OCI-LY1 (cell line): ENCODE measurements around the gene IQSEC3.

Experiments used
- H2AFZ ChIP-seq: fragments of 200-600 bp; sonication (generic), shearing (Covaris generic); 2 replicates; pipeline ENCODE4 v1.6.0; 2014; ENCODE audit warnings: antibody characterized with exemption, mild to moderate bottlenecking, low read length
- H3F3A ChIP-seq: fragments of 200-600 bp; sonication (generic), shearing (Covaris generic); 2 replicates; pipeline ENCODE4 v1.6.0; 2014; ENCODE audit warnings: mild to moderate bottlenecking, antibody characterized with exemption, low read length, moderate library complexity; ENCODE audit not compliant: insufficient read depth
- H3K27ac ChIP-seq: fragments of 200-600 bp; sonication (generic); 2 replicates; pipeline ENCODE4 v1.5.1; 2014; ENCODE audit warnings: low read length, mixed run types, mild to moderate bottlenecking, low read depth; ENCODE audit not compliant: poor library complexity, severe bottlenecking
- H3K27me3 ChIP-seq: fragments of 200-600 bp; sonication (generic); 2 replicates; pipeline ENCODE4 v1.6.0; 2014; ENCODE audit warnings: antibody characterized with exemption, mild to moderate bottlenecking, low read length, moderate library complexity; ENCODE audit not compliant: insufficient read depth
- H3K36me3 ChIP-seq: fragments of 200-600 bp; sonication (generic); 2 replicates; pipeline ENCODE4 v1.6.1; 2014; ENCODE audit warnings: mild to moderate bottlenecking, antibody characterized with exemption, low read length, moderate library complexity, mixed read lengths; ENCODE audit not compliant: insufficient read depth
- H3K4me1 ChIP-seq: fragments of 200-600 bp; sonication (generic); 2 replicates; pipeline ENCODE4 v1.5.1; 2014; ENCODE audit warnings: mild to moderate bottlenecking, low read length, moderate library complexity; ENCODE audit not compliant: insufficient read depth, severe bottlenecking
- H3K4me2 ChIP-seq: fragments of 200-600 bp; sonication (generic), shearing (Covaris generic); 2 replicates; pipeline ENCODE4 v1.6.1; 2014; ENCODE audit warnings: low read length
- H3K4me3 ChIP-seq: fragments of 200-600 bp; sonication (generic); 2 replicates; pipeline ENCODE4 v1.5.1; 2014; ENCODE audit warnings: low read length, low read depth, mild to moderate bottlenecking, mixed read lengths; ENCODE audit not compliant: poor library complexity, severe bottlenecking
- H3K79me2 ChIP-seq: fragments of 200-600 bp; shearing (Covaris generic); 2 replicates; pipeline ENCODE4 v1.6.1; 2016; ENCODE audit warnings: mixed run types, low read length, mixed read lengths; ENCODE audit not compliant: insufficient read depth
- H3K9ac ChIP-seq: fragments of 200-600 bp; sonication (generic), shearing (Covaris generic); 2 replicates; pipeline ENCODE4 v1.6.1; 2014; ENCODE audit warnings: mild to moderate bottlenecking, low read length, mixed read lengths
- H3K9me2 ChIP-seq: fragments of 200-600 bp; sonication (generic), shearing (Covaris generic); 2 replicates; pipeline ENCODE4 v1.6.1; 2014; ENCODE audit warnings: low read depth, mild to moderate bottlenecking, low read length, mixed read lengths
- H3K9me3 ChIP-seq: fragments of 200-600 bp; shearing (Covaris generic); 2 replicates; pipeline ENCODE4 v1.6.1; 2014; ENCODE audit warnings: low read length, mixed read lengths
- H4K20me1 ChIP-seq: fragments of 200-600 bp; sonication (generic), shearing (Covaris generic); 2 replicates; pipeline ENCODE4 v1.6.0; 2016; ENCODE audit warnings: mild to moderate bottlenecking, low read length; ENCODE audit not compliant: insufficient read depth
- EZH2 ChIP-seq: fragments of 200-600 bp; sonication (generic), shearing (Covaris generic); IDR thresholded peaks from 2 replicates; pipeline ENCODE4 v1.8.0; 2017; ENCODE audit warnings: borderline replicate concordance, mixed run types, mild to moderate bottlenecking, antibody characterized with exemption, low read length, moderate library complexity, mixed read lengths
- TF ChIP-seq, protein P1 (sequence below): fragments of 200-600 bp; sonication (generic), shearing (Covaris generic); IDR thresholded peaks from 2 replicates; pipeline ENCODE4 v1.5.1; 2017; ENCODE audit warnings: mild to moderate bottlenecking, antibody characterized with exemption, low read length, moderate library complexity, mixed read lengths

The IQSEC3 gene

DNA sequence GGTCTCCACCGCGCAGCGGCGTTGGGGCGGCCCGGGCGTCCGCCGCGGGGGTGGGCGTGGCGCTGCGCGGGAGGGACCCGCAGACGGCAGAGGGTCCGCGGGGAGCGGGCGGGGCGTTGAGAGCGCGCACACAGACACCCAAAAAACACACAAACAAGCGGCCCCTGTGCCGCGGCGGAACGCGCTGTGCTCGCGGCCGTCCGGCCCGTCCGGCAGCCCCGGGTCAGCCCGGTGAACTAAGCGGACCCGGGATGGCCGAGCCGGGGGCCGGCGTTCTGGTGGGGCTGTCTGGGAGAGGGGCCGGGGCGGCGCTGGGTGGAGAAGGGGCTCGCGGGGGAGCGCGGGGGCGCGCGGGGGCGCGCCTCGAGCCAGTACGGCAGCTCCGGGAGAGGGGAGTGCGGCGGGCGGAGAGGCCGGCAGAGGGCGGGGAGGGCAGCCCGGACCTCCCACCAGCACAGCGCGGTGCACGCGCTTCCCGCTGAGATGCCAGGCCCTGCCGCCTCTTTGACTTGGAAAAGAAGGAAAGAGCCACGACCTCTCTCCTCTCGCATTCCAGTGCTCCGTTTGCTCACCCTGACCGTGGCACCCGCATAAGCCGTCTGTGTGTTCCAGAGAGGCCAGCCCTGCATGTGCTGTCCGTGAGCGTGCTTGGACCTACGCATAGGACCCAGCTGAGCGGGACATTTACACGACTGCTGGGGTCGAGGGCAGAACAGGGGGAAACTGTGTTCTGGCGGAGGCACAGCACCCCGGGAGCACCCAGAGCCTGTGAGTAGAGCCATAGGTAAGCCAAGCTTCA, 137.1 kb downstream of the IQSEC3 start:
- no peak overlapping the region for H2AFZ ChIP-seq
- no peak overlapping the region for H3K4me3 ChIP-seq
- H3K4me1 ChIP-seq, result no peaks in the 10 kb centered on the region
- no peaks in the 10 kb centered on the region for H3K79me2 ChIP-seq
- no peak overlapping the region for H3K27ac ChIP-seq
- no peaks in the 10 kb centered on the region for H3K36me3 ChIP-seq
- TF ChIP-seq, protein P1, sequence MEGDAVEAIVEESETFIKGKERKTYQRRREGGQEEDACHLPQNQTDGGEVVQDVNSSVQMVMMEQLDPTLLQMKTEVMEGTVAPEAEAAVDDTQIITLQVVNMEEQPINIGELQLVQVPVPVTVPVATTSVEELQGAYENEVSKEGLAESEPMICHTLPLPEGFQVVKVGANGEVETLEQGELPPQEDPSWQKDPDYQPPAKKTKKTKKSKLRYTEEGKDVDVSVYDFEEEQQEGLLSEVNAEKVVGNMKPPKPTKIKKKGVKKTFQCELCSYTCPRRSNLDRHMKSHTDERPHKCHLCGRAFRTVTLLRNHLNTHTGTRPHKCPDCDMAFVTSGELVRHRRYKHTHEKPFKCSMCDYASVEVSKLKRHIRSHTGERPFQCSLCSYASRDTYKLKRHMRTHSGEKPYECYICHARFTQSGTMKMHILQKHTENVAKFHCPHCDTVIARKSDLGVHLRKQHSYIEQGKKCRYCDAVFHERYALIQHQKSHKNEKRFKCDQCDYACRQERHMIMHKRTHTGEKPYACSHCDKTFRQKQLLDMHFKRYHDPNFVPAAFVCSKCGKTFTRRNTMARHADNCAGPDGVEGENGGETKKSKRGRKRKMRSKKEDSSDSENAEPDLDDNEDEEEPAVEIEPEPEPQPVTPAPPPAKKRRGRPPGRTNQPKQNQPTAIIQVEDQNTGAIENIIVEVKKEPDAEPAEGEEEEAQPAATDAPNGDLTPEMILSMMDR, result no peak
- no peak for TF ChIP-seq EZH2
- H3K9me2 ChIP-seq, result no peaks in the 10 kb centered on the region
- no peaks in the 10 kb centered on the region for H3K9me3 ChIP-seq
- H3K9ac ChIP-seq, result no peak overlapping the region
- no peaks in the 10 kb centered on the region for H4K20me1 ChIP-seq
- H3K27me3 ChIP-seq, result peaks cover 8% of the 10 kb centered on the region
- no peaks in the 10 kb centered on the region for H3F3A ChIP-seq
- no peak overlapping the region for H3K4me2 ChIP-seq

DNA sequence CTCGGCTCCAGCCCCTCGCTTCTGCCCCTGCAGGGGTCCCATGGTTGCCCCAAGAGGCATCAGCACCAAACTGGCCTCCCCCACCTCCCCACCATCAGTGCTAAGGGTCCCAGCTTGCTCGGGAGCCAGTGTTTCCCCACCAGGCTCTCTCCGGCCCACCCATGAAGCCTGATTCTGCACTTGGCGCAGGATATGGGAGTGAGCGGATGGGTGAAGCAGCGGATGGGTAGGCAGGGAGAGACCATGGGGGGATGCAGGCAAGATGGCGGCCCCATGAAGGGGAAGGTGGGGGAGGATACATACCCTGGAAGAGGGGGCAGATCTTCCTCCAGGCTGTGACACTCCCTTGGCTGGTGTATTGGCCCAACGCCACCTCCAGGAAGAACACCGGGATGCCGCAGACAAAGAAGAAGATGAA, 137.7 kb downstream of the IQSEC3 start:
- Histone ChIP-seq H3K9me2 (no peaks in the 10 kb centered on the region), H4K20me1 (no peaks in the 10 kb centered on the region), H3K79me2 (no peaks in the 10 kb centered on the region), H3K4me2 (no peak overlapping the region), H3K27ac (no peak overlapping the region), H2AFZ (no peak overlapping the region), H3K27me3 (peaks cover 8% of the 10 kb centered on the region), H3K9me3 (no peaks in the 10 kb centered on the region), H3K9ac (no peak overlapping the region), H3K4me3 (no peak overlapping the region), H3K4me1 (no peaks in the 10 kb centered on the region), H3K36me3 (no peaks in the 10 kb centered on the region), H3F3A (no peaks in the 10 kb centered on the region)
- no peak for TF ChIP-seq EZH2
- TF ChIP-seq, protein P1, result no peak

DNA sequence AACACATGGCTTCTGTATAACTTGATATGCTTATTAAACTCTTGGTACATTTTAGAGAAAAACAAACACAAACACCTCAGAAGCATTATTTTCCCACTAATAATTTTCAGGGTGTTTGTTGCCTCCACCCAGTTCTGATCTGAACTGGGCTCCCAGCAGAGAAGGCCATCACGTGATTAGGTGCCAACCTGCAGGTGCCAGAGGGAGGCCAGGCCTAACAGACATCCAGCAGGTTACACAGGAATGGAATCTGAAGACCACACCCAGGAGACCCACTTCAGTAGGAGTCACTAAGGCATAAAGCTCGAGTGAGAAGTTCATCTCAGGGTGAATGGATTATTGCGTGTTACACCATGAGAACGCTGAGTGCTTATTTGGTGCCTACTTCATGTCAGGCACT, 138.5 kb downstream of the IQSEC3 start:
- Histone ChIP-seq H2AFZ (no peak overlapping the region), H3F3A (no peaks in the 10 kb centered on the region), H3K9me2 (no peaks in the 10 kb centered on the region), H4K20me1 (no peaks in the 10 kb centered on the region), H3K27me3 (peaks cover 8% of the 10 kb centered on the region), H3K79me2 (no peaks in the 10 kb centered on the region), H3K27ac (no peak overlapping the region), H3K9ac (no peak overlapping the region), H3K36me3 (no peaks in the 10 kb centered on the region), H3K9me3 (no peaks in the 10 kb centered on the region), H3K4me1 (no peaks in the 10 kb centered on the region), H3K4me3 (no peak overlapping the region), H3K4me2 (no peak overlapping the region)
- TF ChIP-seq, protein P1, result no peak
- no peak for TF ChIP-seq EZH2
